Measurements from ENCODE around the gene FGF5. TPM values are rescaled to one million over a fixed set of nuclear protein-coding genes. Genes with fewer than 3 reads are reported as not detected.

FGF5 gene, protein sequence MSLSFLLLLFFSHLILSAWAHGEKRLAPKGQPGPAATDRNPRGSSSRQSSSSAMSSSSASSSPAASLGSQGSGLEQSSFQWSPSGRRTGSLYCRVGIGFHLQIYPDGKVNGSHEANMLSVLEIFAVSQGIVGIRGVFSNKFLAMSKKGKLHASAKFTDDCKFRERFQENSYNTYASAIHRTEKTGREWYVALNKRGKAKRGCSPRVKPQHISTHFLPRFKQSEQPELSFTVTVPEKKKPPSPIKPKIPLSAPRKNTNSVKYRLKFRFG
- total RNA-seq = 19.2 and 24.8 TPM in 2 replicates

DNA sequence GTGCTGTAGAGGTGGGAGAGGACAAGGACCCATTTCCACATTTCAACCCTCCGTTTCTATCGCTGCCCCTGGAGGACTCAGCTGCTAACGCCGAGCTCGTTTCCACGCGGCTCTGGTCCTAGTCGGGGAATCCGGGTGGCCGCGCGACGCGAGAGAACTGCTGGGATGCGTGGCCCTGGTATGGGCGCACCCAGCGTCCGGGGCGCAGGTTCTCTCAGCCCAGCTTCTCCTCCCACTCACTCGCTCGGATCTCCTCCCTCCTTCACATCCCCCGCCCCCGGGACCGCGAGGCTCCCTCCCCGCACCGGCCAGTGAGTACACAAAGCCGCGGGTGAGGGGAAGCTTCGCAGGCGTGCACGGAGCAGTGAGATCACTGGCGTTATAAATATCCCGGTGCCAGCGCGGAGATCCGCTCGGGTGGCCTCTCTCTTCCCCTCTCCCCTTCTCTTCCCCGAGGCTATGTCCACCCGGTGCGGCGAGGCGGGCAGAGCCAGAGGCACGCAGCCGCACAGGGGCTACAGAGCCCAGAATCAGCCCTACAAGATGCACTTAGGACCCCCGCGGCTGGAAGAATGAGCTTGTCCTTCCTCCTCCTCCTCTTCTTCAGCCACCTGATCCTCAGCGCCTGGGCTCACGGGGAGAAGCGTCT is at the start of gene FGF5:
Gene FGF5, plus strand, starts transcription at position 412 of the 649 bp plus-strand sequence. Its CDS starts 161 bp downstream, at position 573.

DNA sequence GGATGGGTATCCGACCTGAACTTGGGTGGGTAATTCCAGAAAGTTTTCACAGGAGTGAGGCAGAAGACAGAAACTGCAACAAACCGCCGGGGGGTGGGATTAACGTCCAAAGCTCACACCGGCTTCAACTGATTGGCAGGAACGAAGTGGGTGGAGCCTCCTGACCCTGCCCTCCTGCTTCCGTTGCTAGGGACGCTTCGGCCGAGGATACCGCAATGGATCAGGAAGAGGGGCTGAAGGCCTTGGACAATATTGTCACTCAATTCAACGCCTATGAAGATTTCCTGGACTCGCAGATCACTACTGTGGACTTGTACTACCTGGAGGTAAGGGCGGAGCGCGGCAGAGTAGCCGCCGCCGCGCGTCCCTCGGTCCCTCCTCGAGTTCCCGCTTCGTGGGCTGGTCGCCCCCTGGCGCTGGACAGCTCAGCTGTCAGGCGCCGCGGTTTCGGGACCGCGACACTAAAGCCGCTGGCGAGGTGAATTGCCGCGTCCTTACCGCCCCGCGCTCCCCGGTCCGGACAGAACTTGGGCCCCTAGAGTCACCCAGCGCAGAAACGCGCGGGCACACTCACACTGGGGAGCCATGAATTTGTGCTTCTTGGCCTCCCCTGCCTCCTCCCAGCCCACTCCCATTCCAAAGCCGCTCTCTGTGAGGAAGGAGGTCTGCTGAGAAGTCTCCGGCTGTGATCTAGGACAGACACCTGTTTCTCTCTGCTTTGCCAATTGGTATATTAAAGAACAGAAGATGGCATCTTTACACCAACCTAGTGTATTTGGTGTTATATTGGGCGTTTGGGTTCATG is 69.3 kb downstream of the FGF5 start, which contains the start of gene CFAP299:
Gene CFAP299, plus strand, starts transcription at position 177 of the 805 bp plus-strand sequence.

Other genes starting within 250 kb of the FGF5 start
- 92.7 and 115 TPM in 2 replicates for gene ANTXR2, start 193.4 kb upstream of the FGF5 start, total RNA-seq
- gene PRDM8, start 69.2 kb upstream of the FGF5 start, total RNA-seq = 27.8 and 32.8 TPM in 2 replicates
- gene CFAP299, start 69.1 kb downstream of the FGF5 start, total RNA-seq = 1.6 and 3.1 TPM in 2 replicates

All from hair follicle dermal papilla cell (primary cell).